Fibroblast of lung (primary cell): ENCODE measurements around the gene FBRSL1.
"Not testable (repeated sequence)": the region's sequence is repeated elsewhere in the genome, so short reads cannot be mapped to it uniquely, and the experiment has no call there.

Experiments
- EZH2 ChIP-seq: IDR thresholded peaks from 2 replicates; pipeline ENCODE4 v1.5.1; 2012; ENCODE audit warnings: low read length, control low read depth, mild to moderate bottlenecking; ENCODE audit errors: missing control alignments
- TF ChIP-seq, protein P1 (sequence below), 2 donors: IDR thresholded peaks in 1 of 2; conservative IDR thresholded peaks in 1 of 2; 1 replicate in 1 of 2; 2 replicates in 1 of 2; pipeline ENCODE4 v1.5.1; 2011 to 2012; ENCODE audit warnings: low read length in 2 of 2, control low read depth in 1 of 2, inconsistent platforms in 1 of 2, low read depth in 1 of 2, mild to moderate bottlenecking in 1 of 2

GRCh38 chr12:132463284-132463924 lies 26.5 kb upstream of the FBRSL1 start:
- TF ChIP-seq, protein P1, sequence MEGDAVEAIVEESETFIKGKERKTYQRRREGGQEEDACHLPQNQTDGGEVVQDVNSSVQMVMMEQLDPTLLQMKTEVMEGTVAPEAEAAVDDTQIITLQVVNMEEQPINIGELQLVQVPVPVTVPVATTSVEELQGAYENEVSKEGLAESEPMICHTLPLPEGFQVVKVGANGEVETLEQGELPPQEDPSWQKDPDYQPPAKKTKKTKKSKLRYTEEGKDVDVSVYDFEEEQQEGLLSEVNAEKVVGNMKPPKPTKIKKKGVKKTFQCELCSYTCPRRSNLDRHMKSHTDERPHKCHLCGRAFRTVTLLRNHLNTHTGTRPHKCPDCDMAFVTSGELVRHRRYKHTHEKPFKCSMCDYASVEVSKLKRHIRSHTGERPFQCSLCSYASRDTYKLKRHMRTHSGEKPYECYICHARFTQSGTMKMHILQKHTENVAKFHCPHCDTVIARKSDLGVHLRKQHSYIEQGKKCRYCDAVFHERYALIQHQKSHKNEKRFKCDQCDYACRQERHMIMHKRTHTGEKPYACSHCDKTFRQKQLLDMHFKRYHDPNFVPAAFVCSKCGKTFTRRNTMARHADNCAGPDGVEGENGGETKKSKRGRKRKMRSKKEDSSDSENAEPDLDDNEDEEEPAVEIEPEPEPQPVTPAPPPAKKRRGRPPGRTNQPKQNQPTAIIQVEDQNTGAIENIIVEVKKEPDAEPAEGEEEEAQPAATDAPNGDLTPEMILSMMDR (conservative IDR thresholded peaks at IDR 0.05 in 1 of 2, IDR thresholded peaks at IDR 0.05 in 1 of 2; ENCODE audit: low read depth in 1 of 2, low read length in 2 of 2), result not testable (repeated sequence)
- not testable (repeated sequence) for TF ChIP-seq EZH2
